Rectal smooth muscle tissue (tissue), 1 donor: ENCODE measurements around the gene SLC13A4.
"Not testable (repeated sequence)": the region's sequence is repeated elsewhere in the genome, so short reads cannot be mapped to it uniquely, and the experiment has no call there.

Source experiments
- H3K27ac ChIP-seq: one replicate; pipeline ENCODE4 v1.7.0; 2013; ENCODE audit warnings: low read depth, low read length, inconsistent platforms
- H3K27me3 ChIP-seq: one replicate; pipeline ENCODE4 v1.7.0; 2013; ENCODE audit warnings: low read length; ENCODE audit not compliant: control insufficient read depth, insufficient read depth
- H3K36me3 ChIP-seq: one replicate; pipeline ENCODE4 v1.7.0; 2013; ENCODE audit warnings: low read length; ENCODE audit not compliant: control insufficient read depth, insufficient read depth
- H3K4me1 ChIP-seq: one replicate; pipeline ENCODE4 v1.7.0; 2013; ENCODE audit warnings: low read length; ENCODE audit not compliant: control insufficient read depth, insufficient read depth
- H3K4me3 ChIP-seq: one replicate; pipeline ENCODE4 v1.7.0; 2013; ENCODE audit warnings: low read length
- H3K9ac ChIP-seq: one replicate; pipeline ENCODE4 v1.7.0; 2013; ENCODE audit warnings: low read length

The SLC13A4 gene

GRCh38 chr7:135697276-135698049, 30.5 kb downstream of the SLC13A4 start:
- no peak overlapping the region for H3K9ac ChIP-seq
- no peaks in the 10 kb centered on the region for H3K4me1 ChIP-seq
- H3K27ac ChIP-seq: no peak overlapping the region
- H3K36me3 ChIP-seq: no peaks in the 10 kb centered on the region
- H3K4me3 ChIP-seq: no peak overlapping the region
- no peaks in the 10 kb centered on the region for H3K27me3 ChIP-seq

GRCh38 chr7:135693558-135693957, 34.4 kb downstream of the SLC13A4 start:
- Histone ChIP-seq H3K9ac (no peak overlapping the region), H3K4me3 (no peak overlapping the region), H3K27ac (no peak overlapping the region), H3K36me3 (no peaks in the 10 kb centered on the region), H3K4me1 (no peaks in the 10 kb centered on the region), H3K27me3 (no peaks in the 10 kb centered on the region)

- not testable (repeated sequence) for H3K36me3 ChIP-seq, H3K4me1 ChIP-seq, H3K9ac ChIP-seq, H3K4me3 ChIP-seq, H3K27ac ChIP-seq, H3K27me3 ChIP-seq
These were observed 35.4 kb downstream of the SLC13A4 start for GRCh38 chr7:135692606-135693005.

- Histone ChIP-seq H3K27me3 (no peaks in the 10 kb centered on the region), H3K9ac (no peak overlapping the region), H3K4me1 (no peaks in the 10 kb centered on the region), H3K4me3 (no peak overlapping the region), H3K27ac (no peak overlapping the region), H3K36me3 (no peaks in the 10 kb centered on the region)
These were observed 35.9 kb downstream of the SLC13A4 start for GRCh38 chr7:135692055-135692454.

GRCh38 chr7:135690566-135690965, 37.4 kb downstream of the SLC13A4 start:
- H3K27ac ChIP-seq: no peak overlapping the region
- no peaks in the 10 kb centered on the region for H3K27me3 ChIP-seq
- H3K36me3 ChIP-seq: no peaks in the 10 kb centered on the region
- no peak overlapping the region for H3K4me3 ChIP-seq
- no peaks in the 10 kb centered on the region for H3K4me1 ChIP-seq
- no peak overlapping the region for H3K9ac ChIP-seq

GRCh38 chr7:135687466-135687865, 40.5 kb downstream of the SLC13A4 start:
- no peak overlapping the region for H3K9ac ChIP-seq
- no peak overlapping the region for H3K4me3 ChIP-seq
- H3K4me1 ChIP-seq: no peaks in the 10 kb centered on the region
- H3K36me3 ChIP-seq: no peaks in the 10 kb centered on the region
- H3K27me3 ChIP-seq: no peaks in the 10 kb centered on the region
- H3K27ac ChIP-seq: no peak overlapping the region

- Histone ChIP-seq H3K9ac (no peak overlapping the region), H3K27me3 (no peaks in the 10 kb centered on the region), H3K4me1 (no peaks in the 10 kb centered on the region), H3K36me3 (no peaks in the 10 kb centered on the region), H3K27ac (no peak overlapping the region), H3K4me3 (no peak overlapping the region)
These were observed 42.5 kb downstream of the SLC13A4 start for GRCh38 chr7:135685306-135686084.

GRCh38 chr7:135684699-135685098, 43.3 kb downstream of the SLC13A4 start:
- H3K36me3 ChIP-seq: no peaks in the 10 kb centered on the region
- no peak overlapping the region for H3K4me3 ChIP-seq

GRCh38 chr7:135684136-135684535, 43.9 kb downstream of the SLC13A4 start:
- Histone ChIP-seq H3K4me3 (no peak overlapping the region), H3K27me3 (no peaks in the 10 kb centered on the region), H3K4me1 (peaks cover 1% of the 10 kb centered on the region), H3K9ac (no peak overlapping the region), H3K27ac (no peak overlapping the region), H3K36me3 (no peaks in the 10 kb centered on the region)

More at GRCh38 chr7:135684699-135685098, 43.3 kb downstream of the SLC13A4 start:
- Histone ChIP-seq H3K27ac (no peak overlapping the region), H3K9ac (no peak overlapping the region), H3K4me1 (no peaks in the 10 kb centered on the region), H3K27me3 (no peaks in the 10 kb centered on the region)

GRCh38 chr7:135683609-135684008, 44.4 kb downstream of the SLC13A4 start:
- peaks cover 6% of the 10 kb centered on the region for H3K4me1 ChIP-seq
- no peak overlapping the region for H3K27ac ChIP-seq
- H3K4me3 ChIP-seq: no peak overlapping the region
- H3K27me3 ChIP-seq: no peaks in the 10 kb centered on the region
- H3K36me3 ChIP-seq: no peaks in the 10 kb centered on the region
- H3K9ac ChIP-seq: no peak overlapping the region

GRCh38 chr7:135682191-135682590, 45.8 kb downstream of the SLC13A4 start:
- Histone ChIP-seq H3K27me3 (no peaks in the 10 kb centered on the region), H3K27ac (no peak overlapping the region), H3K9ac (no peak overlapping the region), H3K4me1 (peaks cover 10% of the 10 kb centered on the region), H3K36me3 (no peaks in the 10 kb centered on the region), H3K4me3 (no peak overlapping the region)

- Histone ChIP-seq H3K4me3 (no peak overlapping the region), H3K36me3 (no peaks in the 10 kb centered on the region), H3K27me3 (no peaks in the 10 kb centered on the region), H3K9ac (no peak overlapping the region), H3K27ac (no peak overlapping the region), H3K4me1 (peaks cover 10% of the 10 kb centered on the region)
These were observed 46.2 kb downstream of the SLC13A4 start for GRCh38 chr7:135681762-135682161.
